Trophoblast cell (in vitro differentiated cells and primary cell): ENCODE results near the gene NKAPD1.

Experiments used
- DNase-seq, 2 donors: peaks; one replicate each; pipeline ENCODE4 v3.0.0-alpha.2; 2016
- H2AFZ ChIP-seq: 2 replicates; pipeline ENCODE4 v1.6.1; 2013; ENCODE audit warnings: low read length, moderate library complexity, mild to moderate bottlenecking; ENCODE audit not compliant: insufficient read depth, poor library complexity
- H2AK5ac ChIP-seq: 2 replicates; pipeline ENCODE4 v1.6.1; 2013; ENCODE audit warnings: mild to moderate bottlenecking, low read length
- H2BK120ac ChIP-seq: 2 replicates; pipeline ENCODE4 v1.6.1; 2013; ENCODE audit warnings: low read length, mild to moderate bottlenecking, moderate library complexity; ENCODE audit not compliant: insufficient read depth, poor library complexity
- H2BK12ac ChIP-seq: 2 replicates; pipeline ENCODE4 v1.6.1; 2013; ENCODE audit warnings: mild to moderate bottlenecking, low read length, moderate library complexity
- H2BK5ac ChIP-seq: 2 replicates; pipeline ENCODE4 v1.6.1; 2013; ENCODE audit warnings: low read length, low read depth, moderate library complexity, mild to moderate bottlenecking; ENCODE audit not compliant: poor library complexity
- H3K14ac ChIP-seq: 2 replicates; pipeline ENCODE4 v1.6.1; 2013; ENCODE audit warnings: mild to moderate bottlenecking, low read length
- H3K18ac ChIP-seq: 2 replicates; pipeline ENCODE4 v1.6.1; 2013; ENCODE audit warnings: mild to moderate bottlenecking, low read length
- H3K23ac ChIP-seq: 2 replicates; pipeline ENCODE4 v1.6.1; 2013; ENCODE audit warnings: low read length
- H3K27ac ChIP-seq: 2 replicates; pipeline ENCODE4 v1.5.1; 2013; ENCODE audit warnings: low read depth, mild to moderate bottlenecking, inconsistent platforms, low read length, moderate library complexity
- H3K27me3 ChIP-seq: 2 replicates; pipeline ENCODE4 v1.6.1; 2013; ENCODE audit warnings: inconsistent platforms, mild to moderate bottlenecking, low read length, moderate library complexity; ENCODE audit not compliant: insufficient read depth
- H3K36me3 ChIP-seq, 2 experiments: 1 replicate in 1 of 2; 2 replicates in 1 of 2; pipeline ENCODE4 v1.6.1; 2013; ENCODE audit warnings: low read length in 2 of 2, mild to moderate bottlenecking in 2 of 2, moderate library complexity in 1 of 2; ENCODE audit not compliant: insufficient read depth in 2 of 2, control insufficient read depth in 1 of 2
- H3K4ac ChIP-seq: 2 replicates; pipeline ENCODE4 v1.6.1; 2013; ENCODE audit warnings: low read depth, mild to moderate bottlenecking, low read length, moderate library complexity
- H3K4me1 ChIP-seq, 2 experiments: 1 replicate in 1 of 2; 2 replicates in 1 of 2; pipeline ENCODE4 v1.6.1; 2013; ENCODE audit warnings: low read length in 2 of 2, mild to moderate bottlenecking in 2 of 2, moderate library complexity in 1 of 2; ENCODE audit not compliant: insufficient read depth in 2 of 2, control insufficient read depth in 1 of 2
- H3K4me2 ChIP-seq: 2 replicates; pipeline ENCODE4 v1.6.1; 2013; ENCODE audit warnings: inconsistent platforms, mild to moderate bottlenecking, low read length, moderate library complexity
- H3K4me3 ChIP-seq: 2 replicates; pipeline ENCODE4 v1.5.1; 2013; ENCODE audit warnings: mild to moderate bottlenecking, low read depth, low read length, inconsistent platforms
- H3K79me1 ChIP-seq: one replicate; pipeline ENCODE4 v1.6.1; 2013; ENCODE audit warnings: low read length
- H3K79me2 ChIP-seq: 2 replicates; pipeline ENCODE4 v1.6.1; 2013; ENCODE audit warnings: low read length, mild to moderate bottlenecking; ENCODE audit not compliant: control insufficient read depth, insufficient read depth, poor library complexity
- H3K9ac ChIP-seq: 2 replicates; pipeline ENCODE4 v1.6.1; 2013; ENCODE audit warnings: mild to moderate bottlenecking, low read length
- H3K9me3 ChIP-seq: 2 replicates; pipeline ENCODE4 v1.6.1; 2013; ENCODE audit warnings: low read depth, mild to moderate bottlenecking, control low read depth, inconsistent platforms, low read length; ENCODE audit not compliant: insufficient read depth
- H4K12ac ChIP-seq: 2 replicates; pipeline ENCODE4 v1.6.1; 2013; ENCODE audit warnings: low read depth, mild to moderate bottlenecking, low read length, moderate library complexity
- H4K8ac ChIP-seq: 2 replicates; pipeline ENCODE4 v1.6.1; 2013; ENCODE audit warnings: low read depth, mild to moderate bottlenecking, low read length, moderate library complexity
- H4K91ac ChIP-seq: one replicate; pipeline ENCODE4 v1.6.1; 2013; ENCODE audit warnings: low read depth, mild to moderate bottlenecking, low read length, moderate library complexity
- WGBS: extraction: QIAGEN DNeasy Blood & Tissue Kit; methylation state at CpG from one replicate; pipeline ENCODE4 v1.1.7; 2013; ENCODE audit warnings: missing lambda C conversion rate; ENCODE audit not compliant: insufficient read length, insufficient coverage; ENCODE audit errors: extremely low coverage; 5-methylcytosine and 5-hydroxymethylcytosine counted together

NKAPD1 gene

GRCh38 chr11:112106070-112106469 lies 32.0 kb downstream of the NKAPD1 start:
- no peak overlapping the region for H3K9ac ChIP-seq
- no peak overlapping the region for H3K4me2 ChIP-seq
- H2AK5ac ChIP-seq: no peak overlapping the region
- H3K9me3 ChIP-seq: no peaks in the 10 kb centered on the region
- no peak overlapping the region for H2AFZ ChIP-seq
- no peak overlapping the region for H3K27ac ChIP-seq
- no peak overlapping the region for H3K4ac ChIP-seq
- no peak overlapping the region for H2BK120ac ChIP-seq
- DNase-seq: no peak
- no peak overlapping the region for H2BK12ac ChIP-seq
- no peak overlapping the region for H4K91ac ChIP-seq
- H4K12ac ChIP-seq: no peak overlapping the region
- no peaks in the 10 kb centered on the region for H3K36me3 ChIP-seq
- H3K4me1 ChIP-seq: no peaks in the 10 kb centered on the region
- no peaks in the 10 kb centered on the region for H3K79me1 ChIP-seq
- no peak overlapping the region for H3K4me3 ChIP-seq
- no peak overlapping the region for H2BK5ac ChIP-seq
- no peaks in the 10 kb centered on the region for H3K27me3 ChIP-seq
- no peak overlapping the region for H3K14ac ChIP-seq
- no peak overlapping the region for H3K18ac ChIP-seq
- H4K8ac ChIP-seq: no peak overlapping the region
- WGBS: no CpG with 5 or more reads among the region's 8 CpGs
- no peak overlapping the region for H3K23ac ChIP-seq
- no peaks in the 10 kb centered on the region for H3K79me2 ChIP-seq

- no peak overlapping the region for H3K4ac ChIP-seq
- WGBS: no CpG with 5 or more reads among the region's 6 CpGs
- no peaks in the 10 kb centered on the region for H3K4me1 ChIP-seq
- H2BK5ac ChIP-seq: no peak overlapping the region
- no peaks in the 10 kb centered on the region for H3K79me2 ChIP-seq
- no peak overlapping the region for H3K27ac ChIP-seq
- H3K18ac ChIP-seq: no peak overlapping the region
- no peak overlapping the region for H2AK5ac ChIP-seq
- H4K91ac ChIP-seq: no peak overlapping the region
- no peak overlapping the region for H3K4me2 ChIP-seq
- H3K36me3 ChIP-seq: no peaks in the 10 kb centered on the region
- H2BK12ac ChIP-seq: no peak overlapping the region
- no peak overlapping the region for H2AFZ ChIP-seq
- H3K79me1 ChIP-seq: no peaks in the 10 kb centered on the region
- peak in 1 of 2 donors; percentile 73 for DNase-seq
- no peak overlapping the region for H4K8ac ChIP-seq
- H3K23ac ChIP-seq: no peak overlapping the region
- no peaks in the 10 kb centered on the region for H3K9me3 ChIP-seq
- H3K27me3 ChIP-seq: no peaks in the 10 kb centered on the region
- H4K12ac ChIP-seq: no peak overlapping the region
- no peak overlapping the region for H3K9ac ChIP-seq
- no peak overlapping the region for H3K4me3 ChIP-seq
- H3K14ac ChIP-seq: no peak overlapping the region
- no peak overlapping the region for H2BK120ac ChIP-seq
Observed at GRCh38 chr11:112113539-112114457, 39.7 kb downstream of the NKAPD1 start.

GRCh38 chr11:112114460-112114859 lies 40.4 kb downstream of the NKAPD1 start:
- no peaks in the 10 kb centered on the region for H3K79me1 ChIP-seq
- H3K4ac ChIP-seq: no peak overlapping the region
- H3K23ac ChIP-seq: no peak overlapping the region
- no peak overlapping the region for H2BK5ac ChIP-seq
- no peak overlapping the region for H2BK12ac ChIP-seq
- no peak overlapping the region for H2AK5ac ChIP-seq
- H3K18ac ChIP-seq: no peak overlapping the region
- DNase-seq: peak in 1 of 2 donors; percentile 21
- H2AFZ ChIP-seq: no peak overlapping the region
- H3K27ac ChIP-seq: no peak overlapping the region
- no peaks in the 10 kb centered on the region for H3K27me3 ChIP-seq
- no peak overlapping the region for H3K4me3 ChIP-seq
- no peaks in the 10 kb centered on the region for H3K4me1 ChIP-seq
- no peaks in the 10 kb centered on the region for H3K79me2 ChIP-seq
- H4K91ac ChIP-seq: no peak overlapping the region
- H4K8ac ChIP-seq: no peak overlapping the region
- H4K12ac ChIP-seq: no peak overlapping the region
- no peak overlapping the region for H3K4me2 ChIP-seq
- no peak overlapping the region for H3K14ac ChIP-seq
- WGBS: no CpG with 5 or more reads among the region's 2 CpGs
- no peaks in the 10 kb centered on the region for H3K9me3 ChIP-seq
- H3K36me3 ChIP-seq: no peaks in the 10 kb centered on the region
- no peak overlapping the region for H2BK120ac ChIP-seq
- H3K9ac ChIP-seq: no peak overlapping the region

- H3K18ac ChIP-seq: no peak overlapping the region
- H3K36me3 ChIP-seq: no peaks in the 10 kb centered on the region
- no peak overlapping the region for H2BK120ac ChIP-seq
- no peak overlapping the region for H2AK5ac ChIP-seq
- H3K4ac ChIP-seq: no peak overlapping the region
- no peak overlapping the region for H4K8ac ChIP-seq
- no peak overlapping the region for H2AFZ ChIP-seq
- no peak overlapping the region for H4K12ac ChIP-seq
- H2BK5ac ChIP-seq: no peak overlapping the region
- no peak overlapping the region for H2BK12ac ChIP-seq
- no peak overlapping the region for H3K4me2 ChIP-seq
- H3K9ac ChIP-seq: no peak overlapping the region
- no peak overlapping the region for H3K14ac ChIP-seq
- no peak overlapping the region for H3K4me3 ChIP-seq
- H3K79me2 ChIP-seq: no peaks in the 10 kb centered on the region
- no peaks in the 10 kb centered on the region for H3K9me3 ChIP-seq
- H4K91ac ChIP-seq: no peak overlapping the region
- no peak overlapping the region for H3K27ac ChIP-seq
- H3K4me1 ChIP-seq: no peaks in the 10 kb centered on the region
- no peak for DNase-seq
- H3K79me1 ChIP-seq: no peaks in the 10 kb centered on the region
- H3K27me3 ChIP-seq: no peaks in the 10 kb centered on the region
- H3K23ac ChIP-seq: no peak overlapping the region
- WGBS: no CpG with 5 or more reads among the region's 5 CpGs
Observed at GRCh38 chr11:112115386-112115785, 41.3 kb downstream of the NKAPD1 start.
